ENCODE results near the gene CENPB. TPM values are rescaled to one million over a fixed set of nuclear protein-coding genes. Genes with fewer than 3 reads are reported as not detected.

Gene CENPB
- total and polyA plus RNA-seq, 10 of the 15 experiments (the other 5 are each of a cell fraction or from before 2014, with no cell fraction given), result 0.16 to 71.2 (median 14.0) TPM

GRCh38 chr20:3795511-3796468 is 9.2 kb upstream of the CENPB start, which contains the start of gene CDC25B (continued):
- TF ChIP-seq BRCA1 (IDR thresholded peaks at IDR 0.05; ENCODE audit: low read depth, low read length) (no peak), BACH1 (IDR thresholded peaks at IDR 0.05; ENCODE audit: borderline replicate concordance) (0 out of 2 replicates have a peak, but pooled peaks have one; percentile 13), NKRF (conservative IDR thresholded peaks at IDR 0.05) (peak; percentile 74), TBL1XR1 (IDR thresholded peaks at IDR 0.05; ENCODE audit: low read depth, low read length) (no peak), CHD1 (IDR thresholded peaks at IDR 0.05; ENCODE audit: low read depth, low read length) (no peak), CREM (IDR thresholded peaks at IDR 0.05; ENCODE audit: low read depth) (peak; percentile 10; the same call in 1 of the 2 replicates), MYC (IDR thresholded peaks at IDR 0.05; ENCODE audit: insufficient read depth, insufficient read length, insufficient replicate concordance, low read length, severe bottlenecking) (no peak), CEBPZ (IDR thresholded peaks at IDR 0.05; ENCODE audit: low read depth, low read length) (no peak), RELB (IDR thresholded peaks at IDR 0.05; ENCODE audit: low read depth) (peak; percentile 84), STAT3 (IDR thresholded peaks at IDR 0.05; ENCODE audit: low read depth, low read length) (no peak), NBN (IDR thresholded peaks at IDR 0.05) (peak; percentile 90), ZNF217 (IDR thresholded peaks at IDR 0.05) (peak; percentile 93), MTA2 (IDR thresholded peaks at IDR 0.05; ENCODE audit: low read depth) (peak; percentile 57; the same call in 1 of the 2 replicates), CBX3 (IDR thresholded peaks at IDR 0.05; ENCODE audit: borderline replicate concordance, low read depth) (no peak), TARDBP (IDR thresholded peaks at IDR 0.05; ENCODE audit: borderline replicate concordance) (no peak), PML (IDR thresholded peaks at IDR 0.05; ENCODE audit: low read length) (no peak), SKIL (IDR thresholded peaks at IDR 0.05; ENCODE audit: low read depth, poor library complexity, severe bottlenecking) (no peak), CHD2 (IDR thresholded peaks at IDR 0.05; ENCODE audit: borderline replicate concordance, low read depth, low read length) (0 out of 2 replicates have a peak, but pooled peaks have one; percentile 42), RB1 (IDR thresholded peaks at IDR 0.05; ENCODE audit: borderline replicate concordance) (no peak), KDM1A (IDR thresholded peaks at IDR 0.05; ENCODE audit: borderline replicate concordance) (no peak), POLR2AphosphoS2 (IDR thresholded peaks at IDR 0.05; ENCODE audit: low read depth, low read length) (no peak)
